Activated B cell treated with CpG ODN at 0.5 μM for 24 hours (primary cell): ENCODE results near the gene DGKE. TPM values are rescaled to one million over a fixed set of nuclear protein-coding genes. Genes with fewer than 3 reads are reported as not detected.

Experiments used
- ATAC-seq: fragments of 200-7000 bp; cut with Tn5 transposase; one replicate; pipeline ENCODE4 v1.10.0; 2021; ENCODE audit warnings: low read depth, mild to moderate bottlenecking, moderate library complexity
- CTCF ChIA-PET: fragments of 350-600 bp; sonication (Branson Sonifier 250); formaldehyde crosslinking; loops from one replicate; lab custom pipeline; 2021; ENCODE audit warnings: antibody characterized with exemption; lab: Charles Lee
- POLR2A ChIA-PET: fragments of 350-600 bp; sonication (Branson Sonifier 250); formaldehyde crosslinking; loops from one replicate; lab custom pipeline; 2021; ENCODE audit warnings: antibody characterized with exemption; lab: Charles Lee
- DNase-seq: peaks from one replicate; pipeline ENCODE4 v3.0.0; 2022
- H3K27ac Mint-ChIP-seq: one replicate; pipeline ENCODE4 v1.8.0; 2020; ENCODE audit warnings: mixed read lengths
- H3K27me3 Mint-ChIP-seq: one replicate; pipeline ENCODE4 v1.8.0; 2021; ENCODE audit warnings: mixed read lengths
- H3K36me3 Mint-ChIP-seq: one replicate; pipeline ENCODE4 v1.8.0; 2021; ENCODE audit warnings: low read depth, mixed read lengths
- H3K4me1 Mint-ChIP-seq: one replicate; pipeline ENCODE4 v1.8.0; 2021; ENCODE audit warnings: mixed read lengths
- H3K4me3 Mint-ChIP-seq: one replicate; pipeline ENCODE4 v1.8.0; 2020; ENCODE audit warnings: mild to moderate bottlenecking, mixed read lengths
- H3K9me3 Mint-ChIP-seq: one replicate; pipeline ENCODE4 v1.8.0; 2020; ENCODE audit warnings: mixed read lengths
- CTCF ChIP-seq: fragments of 200-600 bp; IDR thresholded peaks from one replicate; pipeline ENCODE4 v1.8.0; 2022; ENCODE audit warnings: antibody characterized with exemption, mild to moderate bottlenecking
- intact Hi-C: fragments of 100-400 bp; cut with micrococcal nuclease; formaldehyde crosslinking; loops from one replicate; pipeline ENCODE4 v1.15.1; 2024
- total RNA-seq: library from RNA; stranded (reverse); gene quantifications from 2 replicates; pipeline ENCODE4 v1.2.3, GENCODE V29; 2022

The DGKE gene
- total RNA-seq, 1 donor from 2014 or later = 20.3 TPM

- intact Hi-C loops = no loop called here
- ChIA-PET POLR2A (interaction anchor here (1.2 kb wide), 1 partner anchor 15 kb away, joined by 3 read pairs; no protein-coding TSS in a partner anchor), CTCF (interaction anchor here (0.8 to 1.7 kb wide), 4 partner anchors 44 to 74 kb away, joined by 3 to 6 read pairs (median 4); no protein-coding TSS in a partner anchor)
- H3K4me1 Mint-ChIP-seq = peaks cover 30% of the 10 kb centered on the region
- DNase-seq (no peak), ATAC-seq (no peak)
- no peak for TF ChIP-seq CTCF
- H3K9me3 Mint-ChIP-seq = no peaks in the 10 kb centered on the region
- no peaks in the 10 kb centered on the region for H3K27me3 Mint-ChIP-seq
- no peak overlapping the region for H3K27ac Mint-ChIP-seq
- H3K36me3 Mint-ChIP-seq = peaks cover 90% of the 10 kb centered on the region
- H3K4me3 Mint-ChIP-seq = no peak overlapping the region
These were observed 59.6 kb downstream of the DGKE start for GRCh38 chr17:56893503-56893902.

DNA sequence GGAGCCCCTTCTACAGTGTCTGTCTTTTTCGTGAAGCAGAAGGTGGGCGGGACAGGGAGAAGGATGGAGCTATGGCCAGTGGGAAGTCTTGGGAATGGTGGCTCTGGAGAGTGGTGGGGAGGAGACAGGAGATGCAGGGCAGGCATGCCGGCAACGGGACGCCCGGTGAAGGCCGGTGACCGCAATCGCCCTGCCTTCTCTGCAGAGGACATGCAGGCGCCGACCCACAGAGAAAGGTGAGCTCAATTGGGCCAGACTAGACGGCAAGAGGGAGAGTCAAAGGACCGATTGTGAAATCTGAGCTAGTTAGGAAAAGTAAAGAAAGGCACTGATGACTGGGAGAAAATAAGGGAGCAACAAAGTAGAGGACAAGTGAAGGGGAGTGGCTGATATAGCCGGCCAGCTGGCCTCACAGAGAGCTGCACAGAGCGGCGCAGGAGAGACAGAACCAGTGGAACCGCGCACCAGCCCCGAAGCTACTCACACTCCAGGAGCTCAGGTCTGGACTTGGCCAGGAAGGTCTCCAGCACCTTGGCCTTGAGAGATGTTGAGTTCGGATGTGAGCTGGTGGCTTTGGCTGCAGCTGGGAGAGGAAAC lies 61.0 kb downstream of the DGKE start:
- CTCF ChIA-PET = interaction anchor here (1.9 kb wide), 1 partner anchor 45 kb away, joined by 7 read pairs; no protein-coding TSS in a partner anchor
- intact Hi-C loops = no loop called here
- Mint-ChIP-seq H3K4me1 (peaks cover 31% of the 10 kb centered on the region), H3K36me3 (peaks cover 91% of the 10 kb centered on the region), H3K4me3 (no peak overlapping the region), H3K9me3 (no peaks in the 10 kb centered on the region), H3K27me3 (no peaks in the 10 kb centered on the region), H3K27ac (no peak overlapping the region)
- POLR2A ChIA-PET = no interaction called here
- no peak for DNase-seq
- no peak for TF ChIP-seq CTCF
- no peak for ATAC-seq

DNA sequence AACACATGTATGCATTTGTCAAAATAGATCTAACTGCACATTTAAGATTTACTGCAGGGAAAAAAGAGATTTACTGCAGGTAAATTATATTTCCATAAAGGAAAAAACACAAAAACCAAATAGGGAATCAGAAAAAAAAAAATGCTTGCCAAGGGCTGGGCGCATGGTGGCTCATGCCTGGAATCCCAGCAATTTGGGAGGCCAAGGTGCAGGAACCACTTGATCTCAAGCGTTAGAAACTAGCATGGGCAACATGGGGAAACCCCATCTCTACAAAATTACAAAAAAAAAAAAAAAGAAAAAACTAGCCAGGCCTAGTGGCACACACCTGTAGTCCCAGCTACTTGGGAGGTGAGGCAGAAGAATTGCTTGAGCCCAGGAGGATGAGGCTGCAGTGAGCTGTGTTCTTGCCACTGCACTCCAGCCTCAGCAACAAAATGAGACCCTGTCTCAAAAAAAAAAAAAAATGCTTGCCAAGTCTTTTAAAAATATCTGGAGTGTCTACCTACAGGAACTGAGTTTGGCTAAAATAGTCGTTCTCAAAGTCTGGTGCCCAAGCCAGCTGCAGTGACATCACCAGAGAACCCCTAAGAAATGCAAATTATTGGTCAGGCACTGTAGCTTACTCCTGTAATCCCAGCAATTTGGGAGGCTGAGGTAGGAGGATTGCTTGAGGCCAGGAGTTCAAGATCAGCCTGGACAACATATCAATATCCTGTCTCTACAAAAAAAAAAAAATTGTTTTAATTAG lies 62.4 kb downstream of the DGKE start:
- CTCF ChIA-PET = no interaction called here
- DNase-seq (no peak), ATAC-seq (no peak)
- H3K27ac Mint-ChIP-seq = no peak overlapping the region
- H3K27me3 Mint-ChIP-seq = no peaks in the 10 kb centered on the region
- H3K36me3 Mint-ChIP-seq = peaks cover 90% of the 10 kb centered on the region
- POLR2A ChIA-PET = no interaction called here
- no peaks in the 10 kb centered on the region for H3K9me3 Mint-ChIP-seq
- H3K4me1 Mint-ChIP-seq = peaks cover 32% of the 10 kb centered on the region
- H3K4me3 Mint-ChIP-seq = no peak overlapping the region
- no peak for TF ChIP-seq CTCF
- intact Hi-C loops = loop anchor here (2.0 kb wide), 1 partner anchor 16 kb away; no protein-coding TSS in a partner anchor

DNA sequence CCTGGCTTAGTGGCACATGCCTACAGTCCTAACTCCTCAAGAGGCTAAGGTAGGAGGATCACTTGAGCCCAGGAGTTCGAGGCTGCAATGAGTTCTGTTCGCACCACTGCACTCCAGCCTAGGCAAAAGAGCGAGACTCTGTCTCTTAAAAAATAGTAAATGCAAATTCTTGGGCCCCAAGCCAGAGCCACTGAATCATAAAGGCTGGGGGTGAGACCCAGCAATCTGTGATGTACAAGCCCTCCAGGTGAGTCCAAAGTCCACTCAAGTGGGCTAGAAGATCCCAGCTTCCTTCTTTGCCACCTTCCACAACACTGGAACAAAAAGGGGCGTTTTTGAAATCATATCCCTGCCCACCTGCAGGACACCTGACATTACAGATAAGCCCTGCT lies 63.0 kb downstream of the DGKE start:
- no peaks in the 10 kb centered on the region for H3K27me3 Mint-ChIP-seq
- POLR2A ChIA-PET = interaction anchor here (0.5 to 1.0 kb wide), 2 partner anchors 17 to 63 kb away, joined by 3 read pairs; partner anchors contain the start of gene TRIM25
- CTCF ChIA-PET = interaction anchor here (1.1 kb wide), 1 partner anchor 42 kb away, joined by 3 read pairs; no protein-coding TSS in a partner anchor

More for the DNA sequence above, 63.0 kb downstream of the DGKE start:
- intact Hi-C loops = loop anchor here (2.0 kb wide), 1 partner anchor 16 kb away; no protein-coding TSS in a partner anchor
- H3K36me3 Mint-ChIP-seq = peaks cover 91% of the 10 kb centered on the region
- DNase-seq = no peak
- TF ChIP-seq CTCF = no peak
- no peaks in the 10 kb centered on the region for H3K9me3 Mint-ChIP-seq
- peak overlapping the region; percentile 19 for H3K27ac Mint-ChIP-seq
- H3K4me1 Mint-ChIP-seq = peaks cover 32% of the 10 kb centered on the region
- H3K4me3 Mint-ChIP-seq = no peak overlapping the region
- ATAC-seq = peak; percentile 10
